DMS79 (cell line): Measurements from ENCODE around the gene FBXL4.

ENCODE experiments used
- DNase-seq: peaks from one replicate; lab custom pipeline; 2025; lab: John Stamatoyannopoulos, UW

Gene FBXL4

GRCh38 chr6:98838032-98838431 lies 109.7 kb downstream of the FBXL4 start:
- no peak for DNase-seq

DNA sequence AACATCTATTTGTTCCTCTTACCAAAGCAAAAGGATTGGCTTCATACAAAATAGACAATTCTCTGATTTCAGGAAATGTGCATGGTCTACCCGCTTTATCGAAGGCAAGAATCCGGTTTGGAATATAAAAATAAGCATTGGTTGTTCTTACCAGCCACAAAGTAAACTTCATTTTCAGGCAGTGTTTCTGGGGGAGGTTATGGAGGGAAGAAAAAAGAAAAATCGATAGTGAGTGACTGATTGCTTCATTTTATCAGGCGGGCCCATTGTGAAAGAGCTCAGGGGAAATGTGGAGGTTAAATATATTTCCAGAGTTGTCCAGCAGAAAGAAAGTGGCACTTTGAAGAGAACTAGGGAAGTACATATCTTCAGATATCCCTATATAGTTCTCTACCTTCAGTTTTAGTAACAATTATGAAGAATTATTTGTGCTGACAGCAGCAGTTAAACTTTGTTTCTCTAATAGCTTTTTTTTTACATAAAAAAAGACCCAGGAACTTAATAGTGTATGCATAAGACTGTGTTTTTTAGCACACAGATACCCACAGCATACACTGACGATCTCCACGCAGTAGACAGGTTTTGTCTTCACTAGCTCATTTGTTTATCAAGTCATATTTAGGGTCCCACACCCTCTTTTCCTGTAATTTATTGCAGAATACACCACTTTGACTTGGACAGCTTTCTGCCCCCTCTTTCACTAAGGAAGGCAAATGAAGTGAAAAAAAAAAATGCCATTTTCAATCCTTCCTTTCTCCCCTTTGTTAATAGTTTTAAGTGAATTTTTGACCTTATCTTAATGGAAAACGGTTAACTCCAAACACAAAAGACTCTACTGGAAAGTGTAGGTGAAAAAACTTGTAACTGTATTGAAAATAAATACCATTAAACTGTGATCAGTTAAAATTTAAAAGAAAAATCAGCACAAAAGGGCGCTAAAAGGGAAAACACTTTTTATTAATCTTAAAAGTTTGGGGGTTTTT lies 110.5 kb downstream of the FBXL4 start:
- DNase-seq, result no peak

DNA sequence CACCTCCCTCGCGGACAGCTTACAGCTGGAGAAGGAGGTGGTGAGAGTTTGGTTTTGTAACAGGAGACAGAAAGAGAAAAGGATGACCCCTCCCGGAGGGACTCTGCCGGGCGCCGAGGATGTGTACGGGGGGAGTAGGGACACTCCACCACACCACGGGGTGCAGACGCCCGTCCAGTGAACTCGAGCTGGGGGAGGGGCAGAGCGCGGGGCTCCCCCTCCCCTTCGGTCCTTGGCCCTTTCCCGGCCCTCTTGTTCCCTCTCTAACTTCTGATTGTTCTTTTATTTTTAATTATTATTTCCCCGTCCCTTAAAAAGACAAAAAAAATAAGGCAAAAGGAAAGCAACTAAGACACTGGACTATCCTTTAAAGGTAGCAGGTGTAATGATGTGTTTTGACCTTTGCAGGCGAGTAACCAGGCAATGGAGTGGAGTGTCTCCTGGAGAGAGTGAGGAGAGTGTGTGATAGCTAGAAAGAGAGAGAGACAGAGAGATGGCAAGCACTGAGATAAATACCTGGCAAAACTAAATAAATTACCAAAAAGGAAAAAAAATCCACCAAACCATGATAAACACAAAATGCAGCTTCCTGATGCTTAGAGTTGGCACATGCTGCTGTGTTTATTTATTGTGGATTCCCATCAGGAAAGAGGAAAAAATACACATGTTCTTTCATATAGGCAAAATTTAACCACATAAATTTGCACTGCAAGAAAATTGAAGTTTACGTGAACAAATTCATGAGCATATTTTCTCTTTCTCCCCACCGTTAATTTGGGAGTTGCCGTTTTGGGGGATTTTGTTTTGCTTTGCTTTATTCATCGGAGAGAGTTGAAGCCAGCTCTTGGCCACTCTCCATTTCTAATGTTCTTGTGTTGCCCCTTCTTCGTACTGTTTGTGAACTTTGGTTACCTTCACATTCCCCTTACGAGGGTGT lies 111.5 kb downstream of the FBXL4 start:
- DNase-seq, result no peak

DNA sequence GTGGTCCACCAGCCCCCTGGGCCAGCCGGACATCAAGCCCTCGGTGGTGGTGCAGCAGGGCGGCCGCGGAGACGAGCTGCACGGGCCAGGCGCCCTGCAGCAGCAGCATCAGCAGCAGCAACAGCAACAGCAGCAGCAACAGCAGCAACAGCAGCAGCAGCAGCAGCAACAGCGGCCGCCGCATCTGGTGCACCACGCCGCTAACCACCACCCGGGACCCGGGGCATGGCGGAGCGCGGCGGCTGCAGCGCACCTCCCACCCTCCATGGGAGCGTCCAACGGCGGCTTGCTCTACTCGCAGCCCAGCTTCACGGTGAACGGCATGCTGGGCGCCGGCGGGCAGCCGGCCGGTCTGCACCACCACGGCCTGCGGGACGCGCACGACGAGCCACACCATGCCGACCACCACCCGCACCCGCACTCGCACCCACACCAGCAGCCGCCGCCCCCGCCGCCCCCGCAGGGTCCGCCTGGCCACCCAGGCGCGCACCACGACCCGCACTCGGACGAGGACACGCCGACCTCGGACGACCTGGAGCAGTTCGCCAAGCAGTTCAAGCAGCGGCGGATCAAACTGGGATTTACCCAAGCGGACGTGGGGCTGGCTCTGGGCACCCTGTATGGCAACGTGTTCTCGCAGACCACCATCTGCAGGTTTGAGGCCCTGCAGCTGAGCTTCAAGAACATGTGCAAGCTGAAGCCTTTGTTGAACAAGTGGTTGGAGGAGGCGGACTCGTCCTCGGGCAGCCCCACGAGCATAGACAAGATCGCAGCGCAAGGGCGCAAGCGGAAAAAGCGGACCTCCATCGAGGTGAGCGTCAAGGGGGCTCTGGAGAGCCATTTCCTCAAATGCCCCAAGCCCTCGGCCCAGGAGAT lies 112.4 kb downstream of the FBXL4 start:
- DNase-seq, result peak; percentile 4

- peak; percentile 90 for DNase-seq
Observed at GRCh38 chr6:98834060-98835031, 113.4 kb downstream of the FBXL4 start, which contains the start of gene POU3F2. Gene POU3F2 (plus strand): TSS chr6:98834574. CDS start chr6:98834874, 300 bp downstream.

GRCh38 chr6:98833307-98834059 lies 114.3 kb downstream of the FBXL4 start:
- peak; percentile 17 for DNase-seq

GRCh38 chr6:98833057-98833306 lies 114.8 kb downstream of the FBXL4 start:
- no peak for DNase-seq

- DNase-seq, result peak; percentile 10
Observed at GRCh38 chr6:98832284-98833056, 115.3 kb downstream of the FBXL4 start.

DNA sequence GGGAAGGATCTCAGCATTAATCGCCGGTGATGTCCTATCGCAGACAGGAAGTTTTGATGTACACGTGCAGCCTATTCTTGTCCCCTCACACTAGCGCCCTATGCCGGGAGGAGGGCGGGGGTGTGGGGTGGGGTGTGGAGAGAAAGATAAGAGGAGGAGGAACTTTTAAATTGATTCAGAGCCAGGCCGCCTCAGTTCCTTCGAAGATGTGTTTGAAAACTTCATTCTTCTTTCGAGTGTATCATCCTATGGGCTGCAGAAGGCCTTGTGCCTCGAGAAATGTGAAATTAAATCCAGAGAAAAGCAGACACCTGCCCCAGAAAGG lies 115.8 kb downstream of the FBXL4 start:
- no peak for DNase-seq

DNA sequence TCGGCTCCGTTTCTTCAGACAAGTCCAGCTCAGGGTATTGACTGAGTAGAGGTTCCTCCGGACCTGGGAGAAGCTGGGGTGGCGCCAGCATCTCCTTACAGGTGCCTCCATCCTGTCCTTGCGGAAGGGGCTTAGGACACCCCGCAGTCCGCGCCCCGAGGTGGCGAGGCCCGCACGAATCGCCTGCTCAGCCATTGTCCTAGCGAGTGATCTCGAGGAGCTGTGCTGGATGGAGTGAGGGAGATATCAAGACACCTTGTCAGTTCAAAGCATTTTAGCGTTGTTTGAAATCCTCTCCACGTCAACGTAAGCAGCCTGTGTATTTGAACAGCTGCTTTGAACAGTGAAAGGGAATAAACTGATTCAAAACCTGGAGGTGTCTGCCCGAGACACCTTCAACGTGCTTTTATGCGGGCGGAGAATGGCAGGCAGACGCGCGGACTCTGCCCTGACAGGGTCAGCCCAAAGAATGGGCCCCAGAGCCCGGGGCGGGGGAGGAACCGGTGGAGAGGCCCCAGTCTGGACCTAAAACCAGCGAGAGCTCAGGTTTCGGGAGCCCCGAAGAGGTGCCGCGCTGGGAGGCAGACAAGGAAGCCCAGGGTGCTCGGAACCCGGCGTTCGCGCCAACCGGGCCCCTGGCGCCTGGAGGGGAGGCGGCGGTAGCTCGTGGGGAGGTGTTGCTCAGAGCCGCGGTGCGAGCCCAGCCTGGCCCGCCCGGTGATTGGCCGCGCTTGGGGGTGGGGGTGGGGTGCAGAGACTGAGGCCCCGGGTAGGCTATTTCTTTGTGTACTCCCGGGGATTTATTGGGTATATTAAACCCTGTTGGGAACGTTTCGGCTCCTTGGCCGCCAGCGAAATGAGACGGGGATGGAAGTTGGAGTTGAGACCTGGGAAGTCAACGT lies 116.4 kb downstream of the FBXL4 start:
- DNase-seq, result peak; percentile 21

GRCh38 chr6:98830146-98830545 lies 117.6 kb downstream of the FBXL4 start:
- no peak for DNase-seq

GRCh38 chr6:98828941-98829411 lies 118.8 kb downstream of the FBXL4 start:
- DNase-seq, result no peak

GRCh38 chr6:98828211-98828788 lies 119.4 kb downstream of the FBXL4 start:
- DNase-seq, result no peak

- no peak for DNase-seq
Observed at GRCh38 chr6:98827295-98828159, 120.2 kb downstream of the FBXL4 start.

DNA sequence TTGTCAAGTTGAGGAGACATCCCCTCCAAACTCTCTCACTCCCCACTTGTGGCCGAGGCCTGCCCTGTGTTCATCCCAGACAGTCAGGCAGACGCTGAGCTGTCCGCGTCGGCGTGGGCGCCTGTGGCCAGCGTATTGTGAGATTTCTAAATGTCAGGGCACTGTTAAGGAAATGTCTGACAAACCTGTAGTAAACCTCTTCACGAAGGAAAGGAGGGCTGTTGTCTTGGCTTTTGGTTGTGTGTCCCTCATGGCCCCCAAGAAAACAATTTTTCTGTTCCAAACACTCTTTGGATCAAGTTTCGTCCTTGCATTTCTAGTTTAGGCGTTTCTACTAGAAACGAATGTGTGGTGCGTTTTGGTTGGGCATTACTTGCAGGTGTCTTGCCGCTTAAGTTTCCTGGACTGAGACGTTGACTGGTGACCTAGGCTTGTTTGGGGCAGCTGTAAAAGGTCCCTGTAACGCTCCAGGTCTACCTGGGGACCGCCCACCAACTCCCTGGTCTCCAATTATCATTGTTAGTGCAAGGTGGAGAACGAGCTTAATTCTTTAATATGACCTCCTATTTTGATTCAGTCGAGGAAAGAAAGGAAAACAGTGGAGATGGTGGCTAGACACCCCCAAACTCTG lies 122.0 kb downstream of the FBXL4 start:
- no peak for DNase-seq
